ENCODE results near the gene KASH5. TPM values are rescaled to one million over a fixed set of nuclear protein-coding genes. Genes with fewer than 3 reads are reported as not detected.

KASH5 gene
- total and polyA plus RNA-seq, 4 donors = not detected

- H3K36me3 ChIP-seq (ENCODE audit: control insufficient read depth in 4 of 4, insufficient read depth in 3 of 4, low read depth in 1 of 4, low read length in 3 of 4) = no peaks in the 10 kb centered on the region
- no peak overlapping the region for H3K27ac ChIP-seq (ENCODE audit: low read depth in 1 of 2, low read length in 2 of 2)
- TF ChIP-seq GABPA (IDR thresholded peaks at IDR 0.05 in 1 of 2, conservative IDR thresholded peaks at IDR 0.05 in 1 of 2) (no peak), JUND (IDR thresholded peaks at IDR 0.05) (no peak), MAX (IDR thresholded peaks at IDR 0.05) (no peak), RXRA (IDR thresholded peaks at IDR 0.05) (no peak), FOXA2 (IDR thresholded peaks at IDR 0.05) (no peak), EGR1 (IDR thresholded peaks at IDR 0.05; ENCODE audit: low read depth in 2 of 2) (no peak), ATF3 (IDR thresholded peaks at IDR 0.05) (no peak), ZBTB33 (IDR thresholded peaks at IDR 0.05) (no peak), TAF1 (conservative IDR thresholded peaks at IDR 0.05) (no peak), NR2F2 (IDR thresholded peaks at IDR 0.05) (no peak), RAD21 (IDR thresholded peaks at IDR 0.05) (no peak), YY1 (IDR thresholded peaks at IDR 0.05) (no peak), SP1 (IDR thresholded peaks at IDR 0.05) (no peak)
- TF ChIP-seq, protein P1, sequence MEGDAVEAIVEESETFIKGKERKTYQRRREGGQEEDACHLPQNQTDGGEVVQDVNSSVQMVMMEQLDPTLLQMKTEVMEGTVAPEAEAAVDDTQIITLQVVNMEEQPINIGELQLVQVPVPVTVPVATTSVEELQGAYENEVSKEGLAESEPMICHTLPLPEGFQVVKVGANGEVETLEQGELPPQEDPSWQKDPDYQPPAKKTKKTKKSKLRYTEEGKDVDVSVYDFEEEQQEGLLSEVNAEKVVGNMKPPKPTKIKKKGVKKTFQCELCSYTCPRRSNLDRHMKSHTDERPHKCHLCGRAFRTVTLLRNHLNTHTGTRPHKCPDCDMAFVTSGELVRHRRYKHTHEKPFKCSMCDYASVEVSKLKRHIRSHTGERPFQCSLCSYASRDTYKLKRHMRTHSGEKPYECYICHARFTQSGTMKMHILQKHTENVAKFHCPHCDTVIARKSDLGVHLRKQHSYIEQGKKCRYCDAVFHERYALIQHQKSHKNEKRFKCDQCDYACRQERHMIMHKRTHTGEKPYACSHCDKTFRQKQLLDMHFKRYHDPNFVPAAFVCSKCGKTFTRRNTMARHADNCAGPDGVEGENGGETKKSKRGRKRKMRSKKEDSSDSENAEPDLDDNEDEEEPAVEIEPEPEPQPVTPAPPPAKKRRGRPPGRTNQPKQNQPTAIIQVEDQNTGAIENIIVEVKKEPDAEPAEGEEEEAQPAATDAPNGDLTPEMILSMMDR (IDR thresholded peaks at IDR 0.05; ENCODE audit: low read depth, low read length, missing input control) = no peak
- TF ChIP-seq, protein P2, sequence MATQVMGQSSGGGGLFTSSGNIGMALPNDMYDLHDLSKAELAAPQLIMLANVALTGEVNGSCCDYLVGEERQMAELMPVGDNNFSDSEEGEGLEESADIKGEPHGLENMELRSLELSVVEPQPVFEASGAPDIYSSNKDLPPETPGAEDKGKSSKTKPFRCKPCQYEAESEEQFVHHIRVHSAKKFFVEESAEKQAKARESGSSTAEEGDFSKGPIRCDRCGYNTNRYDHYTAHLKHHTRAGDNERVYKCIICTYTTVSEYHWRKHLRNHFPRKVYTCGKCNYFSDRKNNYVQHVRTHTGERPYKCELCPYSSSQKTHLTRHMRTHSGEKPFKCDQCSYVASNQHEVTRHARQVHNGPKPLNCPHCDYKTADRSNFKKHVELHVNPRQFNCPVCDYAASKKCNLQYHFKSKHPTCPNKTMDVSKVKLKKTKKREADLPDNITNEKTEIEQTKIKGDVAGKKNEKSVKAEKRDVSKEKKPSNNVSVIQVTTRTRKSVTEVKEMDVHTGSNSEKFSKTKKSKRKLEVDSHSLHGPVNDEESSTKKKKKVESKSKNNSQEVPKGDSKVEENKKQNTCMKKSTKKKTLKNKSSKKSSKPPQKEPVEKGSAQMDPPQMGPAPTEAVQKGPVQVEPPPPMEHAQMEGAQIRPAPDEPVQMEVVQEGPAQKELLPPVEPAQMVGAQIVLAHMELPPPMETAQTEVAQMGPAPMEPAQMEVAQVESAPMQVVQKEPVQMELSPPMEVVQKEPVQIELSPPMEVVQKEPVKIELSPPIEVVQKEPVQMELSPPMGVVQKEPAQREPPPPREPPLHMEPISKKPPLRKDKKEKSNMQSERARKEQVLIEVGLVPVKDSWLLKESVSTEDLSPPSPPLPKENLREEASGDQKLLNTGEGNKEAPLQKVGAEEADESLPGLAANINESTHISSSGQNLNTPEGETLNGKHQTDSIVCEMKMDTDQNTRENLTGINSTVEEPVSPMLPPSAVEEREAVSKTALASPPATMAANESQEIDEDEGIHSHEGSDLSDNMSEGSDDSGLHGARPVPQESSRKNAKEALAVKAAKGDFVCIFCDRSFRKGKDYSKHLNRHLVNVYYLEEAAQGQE (IDR thresholded peaks at IDR 0.05) = no peak
- WGBS = 64% methylated on average over 26 of the region's 26 CpGs
- DNase-seq (ENCODE audit: low spot score) = no peak
- no peaks in the 10 kb centered on the region for H3K27me3 ChIP-seq (ENCODE audit: control insufficient read depth in 4 of 4, insufficient read depth in 4 of 4, low read length in 3 of 4)
- no peak overlapping the region for H3K9ac ChIP-seq (ENCODE audit: low read depth in 1 of 2, low read length in 2 of 2)
- no peaks in the 10 kb centered on the region for H3K4me1 ChIP-seq (ENCODE audit: control insufficient read depth in 4 of 4, insufficient read depth in 4 of 4, low read length in 3 of 4)
- no peaks in the 10 kb centered on the region for H3K9me3 ChIP-seq (ENCODE audit: control insufficient read depth in 4 of 4, low read length in 3 of 4)
- no peak overlapping the region for H3K4me3 ChIP-seq (ENCODE audit: low read depth in 1 of 3, low read length in 3 of 3)
Measured at GRCh38 chr19:49390131-49390928, 2.3 kb downstream of the KASH5 start.
